GM12878 (cell line): ENCODE results near the gene NR2F1-AS1. TPM values are rescaled to one million over a fixed set of nuclear protein-coding genes. Genes with fewer than 3 reads are reported as not detected.

Experiments used
- ATAC-seq: fragments of 200-7000 bp; cut with Tn5 transposase; 3 replicates; pipeline ENCODE4 v1.9.1; 2020; ENCODE audit warnings: mild to moderate bottlenecking, moderate library complexity
- BruUV-seq: library from RNA; stranded (reverse); fragments of 400-500 nt; replicated peaks from 2 replicates; lab custom pipeline; 2021; lab: Mats Ljungman, UMichigan
- CTCF ChIA-PET: fragments of 300-600 bp; sonication (Branson Sonifier 250); formaldehyde crosslinking; extraction: SDS; loops from one replicate; lab custom pipeline; 2021; ENCODE audit warnings: inconsistent platforms; lab: Yijun Ruan, JAX
- POLR2A ChIA-PET: fragments of 350-600 bp; formaldehyde crosslinking; extraction: SDS; loops from one replicate; lab custom pipeline; 2021; ENCODE audit warnings: inconsistent platforms; lab: Charles Lee
- RAD21 ChIA-PET: fragments of 300-600 bp; sonication (Branson Sonifier 250); formaldehyde crosslinking; loops from one replicate; lab custom pipeline; 2023; ENCODE audit warnings: antibody characterized with exemption; ENCODE audit not compliant: unreplicated experiment; lab: Charles Lee
- SMC1A ChIA-PET: fragments of 300-600 bp; sonication (Branson Sonifier 250); formaldehyde crosslinking; loops from one replicate; lab custom pipeline; 2023; ENCODE audit not compliant: unreplicated experiment, uncharacterized antibody; lab: Charles Lee
- DNase-seq: peaks from one replicate; pipeline ENCODE4 v3.0.0-alpha.2; 2011; ENCODE audit warnings: low read depth, low spot score
- FAIRE-seq: peaks from 3 replicates; lab custom pipeline; 2011; peaks lifted over from hg19 to GRCh38; lab: Jason Lieb, UNC
- H2AFZ ChIP-seq: 2 replicates; pipeline ENCODE4 v1.6.0; 2011; ENCODE audit warnings: low read depth, low read length, control low read depth; ENCODE audit not compliant: control insufficient read depth
- H3K27ac ChIP-seq: 2 replicates; pipeline ENCODE4 v1.5.1; 2011; ENCODE audit warnings: control low read depth; ENCODE audit not compliant: control insufficient read depth, insufficient read depth
- H3K27me3 ChIP-seq, 2 experiments: replicated peaks in 1 of 2; 2 replicates each; pipeline versions ENCODE4 v1.6.0 to v1.6.1; 2011; ENCODE audit warnings: low read length in 1 of 2; ENCODE audit not compliant: control insufficient read depth in 2 of 2, insufficient read depth in 2 of 2
- H3K36me3 ChIP-seq, 2 experiments: 2 replicates each; pipeline ENCODE4 v1.5.1; 2011; ENCODE audit warnings: low read length in 1 of 2; ENCODE audit not compliant: control insufficient read depth in 2 of 2, insufficient read depth in 2 of 2
- H3K4me1 ChIP-seq: 2 replicates; pipeline ENCODE4 v1.6.1; 2011; ENCODE audit warnings: mild to moderate bottlenecking, low read length, moderate library complexity, mixed read lengths; ENCODE audit not compliant: control insufficient read depth, insufficient read depth
- H3K4me2 ChIP-seq: 2 replicates; pipeline ENCODE4 v1.6.0; 2011; ENCODE audit warnings: control low read depth; ENCODE audit not compliant: control insufficient read depth, insufficient read depth
- H3K4me3 ChIP-seq: fragments of 200-600 bp; sonication (generic); 2 replicates; pipeline ENCODE4 v1.5.1; 2016
- H3K79me2 ChIP-seq: 2 replicates; pipeline ENCODE4 v1.6.0; 2011; ENCODE audit warnings: low read length; ENCODE audit not compliant: control insufficient read depth, insufficient read depth
- H3K9ac ChIP-seq: 2 replicates; pipeline ENCODE4 v1.8.0; 2011; ENCODE audit warnings: low read length, control low read depth, mixed read lengths; ENCODE audit not compliant: control insufficient read depth, insufficient read depth
- H3K9me3 ChIP-seq: replicated peaks from 3 replicates; pipeline ENCODE4 v1.5.1; 2011; ENCODE audit warnings: mild to moderate bottlenecking, low read length; ENCODE audit not compliant: control insufficient read depth, insufficient read depth
- H4K20me1 ChIP-seq: 2 replicates; pipeline ENCODE4 v1.6.0; 2011; ENCODE audit not compliant: control insufficient read depth, insufficient read depth
- BCLAF1 ChIP-seq: fragments of 450-650 bp; IDR thresholded peaks from 2 replicates; pipeline ENCODE4 v1.6.1; 2017; ENCODE audit warnings: antibody characterized with exemption, mild to moderate bottlenecking, moderate library complexity
- CUX1 ChIP-seq: IDR thresholded peaks from 2 replicates; pipeline ENCODE4 v1.6.1; 2012; ENCODE audit warnings: improper control_type of control experiment, low read depth, low read length; ENCODE audit not compliant: insufficient replicate concordance
- ETV6 ChIP-seq, 2 experiments: fragments of 450-650 bp in 1 of 2; IDR thresholded peaks in 1 of 2; conservative IDR thresholded peaks in 1 of 2; 2 replicates each; pipeline ENCODE4 v1.6.1; 2014; ENCODE audit warnings: antibody characterized with exemption in 1 of 2, borderline replicate concordance in 1 of 2, low read depth in 1 of 2, mild to moderate bottlenecking in 1 of 2, moderate library complexity in 1 of 2
- HDAC6 ChIP-seq: fragments of 200-600 bp; sonication (generic); IDR thresholded peaks from one replicate; pipeline ENCODE4 v1.8.0; 2017; ENCODE audit warnings: antibody characterized with exemption; ENCODE audit not compliant: unreplicated experiment
- JUNB ChIP-seq: IDR thresholded peaks from 2 replicates; pipeline ENCODE4 v1.6.1; 2016; ENCODE audit warnings: antibody characterized with exemption, mild to moderate bottlenecking
- MYB ChIP-seq: fragments of 150-350 bp; IDR thresholded peaks from 2 replicates; pipeline ENCODE4 v1.6.1; 2014; ENCODE audit warnings: mild to moderate bottlenecking, low read depth, low read length, borderline replicate concordance
- NFYB ChIP-seq: IDR thresholded peaks from 2 replicates; pipeline ENCODE4 v1.6.1; 2011; ENCODE audit warnings: low read depth, mild to moderate bottlenecking, low read length, improper control_type of control experiment, moderate library complexity; ENCODE audit not compliant: insufficient read depth
- SP1 ChIP-seq: IDR thresholded peaks from one replicate; pipeline ENCODE4 v1.6.1; 2011; ENCODE audit warnings: low read depth, low read length
- USF1 ChIP-seq: IDR thresholded peaks from 2 replicates; pipeline ENCODE4 v1.6.1; 2011; ENCODE audit warnings: borderline replicate concordance, low read depth, mild to moderate bottlenecking, moderate library complexity, mixed read lengths, low read length; ENCODE audit not compliant: insufficient read depth; ENCODE audit errors: extremely low read length
- YBX1 ChIP-seq: fragments of 450-650 bp; IDR thresholded peaks from 2 replicates; pipeline ENCODE4 v1.6.1; 2016; ENCODE audit warnings: antibody characterized with exemption
- WGBS: methylation state at CpG from one replicate; pipeline ENCODE4 v1.1.6; 2016; ENCODE audit warnings: low lambda C conversion rate; ENCODE audit not compliant: insufficient replicate concordance, insufficient coverage; ENCODE audit errors: missing lambda C conversion rate; 5-methylcytosine and 5-hydroxymethylcytosine counted together
- in situ Hi-C: fragments of 300-500 bp; cut with MboI; formaldehyde crosslinking; loops from 9 replicates; pipeline ENCODE4 v1.14.3; 2018; ENCODE audit warnings: mixed read lengths
- intact Hi-C: fragments of 100-400 bp; cut with micrococcal nuclease; formaldehyde crosslinking; loops from one replicate; pipeline ENCODE4 v1.14.2; 2022; ENCODE audit not compliant: unreplicated experiment
- polyA plus RNA-seq, 11 experiments: library from polyadenylated mRNA; depleted of rRNA in 4 of 11; unstranded in 6 of 11; stranded (reverse) in 5 of 11; fragments of >200 nt; fragmentation: Nextera tagmentation in 4 of 11; fragmentation: Illumina TruSeq in 1 of 11; extraction: Ambion mirVana in 4 of 11; extraction: Trizol in 1 of 11; gene quantifications; 1 replicate in 1 of 11; 2 replicates in 10 of 11; pipeline versions ENCODE4 v1.2.1 to v1.2.3, GENCODE V29; 2011 to 2016; ENCODE audit warnings: inconsistent platforms in 2 of 11, missing spikeins in 2 of 11, low read depth in 1 of 11
- total RNA-seq, 4 experiments: library from RNA; depleted of rRNA in 3 of 4; stranded (reverse); fragments of >200 nt in 3 of 4; fragmentation: Illumina TruSeq in 1 of 4; extraction: Trizol in 1 of 4; gene quantifications; 2 replicates each; pipeline versions ENCODE4 v1.2.1 to v1.2.3, GENCODE V29; 2013 to 2021

NR2F1-AS1 gene
- total and polyA plus RNA-seq, 10 of the 15 experiments (the other 5 are each of a cell fraction or from before 2014, with no cell fraction given), result 0.11 to 0.85 (median 0.27) TPM

GRCh38 chr5:93403141-93403928 is 177.7 kb downstream of the NR2F1-AS1 start (continued):
- TF ChIP-seq BCLAF1, result no peak
- TF ChIP-seq NFYB, result no peak
- no peak for TF ChIP-seq SP1

GRCh38 chr5:93402451-93402850 is 178.6 kb downstream of the NR2F1-AS1 start:
- intact Hi-C loops (no loop called here), in situ Hi-C loops (no loop called here)
- H4K20me1 ChIP-seq, result no peaks in the 10 kb centered on the region
- no peak overlapping the region for H3K4me2 ChIP-seq
- DNase-seq (no peak), FAIRE-seq (no peak), ATAC-seq (no peak)
- ChIA-PET POLR2A (no interaction called here), CTCF (interaction anchor here (1.6 to 2.4 kb wide), 2 partner anchors 9 to 14 kb away, joined by 4 to 8 read pairs; no protein-coding TSS in a partner anchor), RAD21 (no interaction called here), SMC1A (interaction anchor here (0.6 to 1.3 kb wide), 2 partner anchors 22 to 399 kb away, joined by 3 to 4 read pairs; no protein-coding TSS in a partner anchor)
- no peaks in the 10 kb centered on the region for H3K36me3 ChIP-seq
- no peaks in the 10 kb centered on the region for H3K9me3 ChIP-seq
- H3K9ac ChIP-seq, result no peak overlapping the region
- no peak overlapping the region for H3K4me3 ChIP-seq
- BruUV-seq, result no TSS peak
- 84% methylated on average over 4 of the region's 4 CpGs for WGBS
- no peak overlapping the region for H2AFZ ChIP-seq
- no peaks in the 10 kb centered on the region for H3K4me1 ChIP-seq
- H3K27ac ChIP-seq, result no peak overlapping the region
- H3K79me2 ChIP-seq, result no peaks in the 10 kb centered on the region
- no peaks in the 10 kb centered on the region; a peak in 1 of 4 replicates for H3K27me3 ChIP-seq
- no peak for TF ChIP-seq ETV6 (conservative IDR thresholded peaks at IDR 0.05 in 1 of 2, IDR thresholded peaks at IDR 0.05 in 1 of 2; ENCODE audit: borderline replicate concordance in 1 of 2, low read depth in 1 of 2)
- TF ChIP-seq MYB, result no peak
- no peak for TF ChIP-seq USF1
- TF ChIP-seq YBX1, result no peak
- no peak for TF ChIP-seq HDAC6
- TF ChIP-seq CUX1, result no peak
- TF ChIP-seq JUNB, result no peak
